GM21717 (cell line): ENCODE results near the gene TRIM67.
"Not testable (repeated sequence)": the region's sequence is repeated elsewhere in the genome, so short reads cannot be mapped to it uniquely, and the experiment has no call there.

Experiments used
- ATAC-seq: cut with Tn5 transposase; IDR thresholded peaks from one replicate; pipeline ENCODE4 v1.9.1; 2021; ENCODE audit warnings: mild to moderate bottlenecking, moderate library complexity; ENCODE audit not compliant: unreplicated experiment

The TRIM67 gene

GRCh38 chr1:231203259-231204057 lies 41.6 kb downstream of the TRIM67 start:
- no peak for ATAC-seq

GRCh38 chr1:231206856-231207255 lies 45.0 kb downstream of the TRIM67 start:
- no peak for ATAC-seq

- no peak for ATAC-seq
Measured at GRCh38 chr1:231207437-231207836, 45.6 kb downstream of the TRIM67 start.

- ATAC-seq = no peak
Measured at GRCh38 chr1:231208980-231209379, 47.1 kb downstream of the TRIM67 start.

- ATAC-seq = no peak
Measured at GRCh38 chr1:231209531-231209930, 47.7 kb downstream of the TRIM67 start.

GRCh38 chr1:231210126-231210525 lies 48.3 kb downstream of the TRIM67 start:
- ATAC-seq = no peak

- peak; percentile 87 for ATAC-seq
Measured at GRCh38 chr1:231211005-231211857, 49.4 kb downstream of the TRIM67 start.

GRCh38 chr1:231212301-231212700 lies 50.4 kb downstream of the TRIM67 start:
- not testable (repeated sequence) for ATAC-seq

- ATAC-seq = no peak
Measured at GRCh38 chr1:231213831-231214573, 52.1 kb downstream of the TRIM67 start.

- peak; percentile 39 for ATAC-seq
Measured at GRCh38 chr1:231214918-231215680, 53.2 kb downstream of the TRIM67 start.

GRCh38 chr1:231215681-231216385 lies 54.0 kb downstream of the TRIM67 start:
- no peak for ATAC-seq

- ATAC-seq = no peak
Measured at GRCh38 chr1:231216498-231216897, 54.6 kb downstream of the TRIM67 start.

GRCh38 chr1:231217056-231217455 lies 55.2 kb downstream of the TRIM67 start:
- ATAC-seq = no peak

GRCh38 chr1:231218078-231218477 lies 56.2 kb downstream of the TRIM67 start:
- no peak for ATAC-seq

- ATAC-seq = no peak
Measured at GRCh38 chr1:231219422-231220401, 57.9 kb downstream of the TRIM67 start.

- ATAC-seq = no peak
Measured at GRCh38 chr1:231220801-231221200, 58.9 kb downstream of the TRIM67 start.

- ATAC-seq = no peak
Measured at GRCh38 chr1:231226156-231226555, 64.3 kb downstream of the TRIM67 start.

- ATAC-seq = no peak
Measured at GRCh38 chr1:231231511-231231910, 69.7 kb downstream of the TRIM67 start.
